HG03159 (cell line): ENCODE measurements around the gene GNLY.
"Not testable (repeated sequence)": the region's sequence is repeated elsewhere in the genome, so short reads cannot be mapped to it uniquely, and the experiment has no call there.

Source experiments
- ATAC-seq: cut with Tn5 transposase; IDR thresholded peaks from one replicate; pipeline ENCODE4 v1.9.1; 2021; ENCODE audit warnings: mild to moderate bottlenecking, moderate library complexity; ENCODE audit not compliant: unreplicated experiment

GNLY gene

DNA sequence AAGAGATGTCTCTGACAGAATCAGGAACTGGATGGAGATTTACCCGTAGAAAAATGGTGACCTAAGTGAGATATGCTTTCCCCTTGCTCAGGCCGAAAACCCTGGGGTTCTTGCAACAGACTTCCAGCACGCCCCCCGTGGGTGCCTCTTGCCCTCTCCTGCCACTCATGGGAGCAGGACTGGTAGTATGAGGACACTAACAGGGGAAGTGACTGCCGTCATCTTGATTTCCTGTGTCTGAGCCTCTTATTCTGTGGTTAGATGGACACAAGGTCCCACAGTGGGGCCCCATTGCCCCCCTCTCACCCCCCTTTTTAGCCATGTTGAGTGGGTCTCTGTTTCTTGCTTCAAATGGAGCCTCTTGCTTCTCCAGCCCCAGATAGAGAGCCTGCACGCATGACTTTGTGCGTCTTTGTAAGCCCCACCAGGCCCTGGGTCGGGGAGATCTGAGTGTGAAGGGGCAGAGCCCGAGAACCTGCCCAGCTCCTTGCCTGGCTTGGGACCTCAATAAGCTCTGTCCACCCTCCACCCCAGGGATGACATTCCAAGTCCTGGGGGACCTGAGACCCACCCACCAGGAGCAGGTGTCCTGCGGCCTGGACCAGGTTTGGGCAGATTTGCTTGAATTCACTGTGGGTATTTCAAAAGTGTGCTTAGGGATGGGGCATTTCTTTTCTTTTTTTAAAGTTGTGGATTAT, 12.6 kb downstream of the GNLY start:
- ATAC-seq, result no peak

DNA sequence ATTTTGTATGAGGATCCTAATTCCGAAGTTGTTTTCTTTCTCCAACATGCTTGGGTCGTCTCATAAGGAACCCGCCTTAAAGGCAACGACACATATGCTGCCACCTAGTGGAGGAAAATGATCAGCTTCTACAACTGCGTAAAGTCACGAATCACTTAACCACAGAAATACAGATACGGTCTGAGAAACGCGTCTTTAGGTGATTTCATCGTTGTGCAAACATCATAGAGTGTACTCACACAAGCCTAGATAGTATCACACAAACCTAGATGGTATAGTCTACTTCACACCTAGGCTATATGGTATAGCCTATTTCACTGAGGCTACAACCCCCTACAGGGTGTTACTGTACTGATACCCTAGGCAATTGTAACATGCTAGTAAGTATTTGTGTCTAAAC, 13.1 kb downstream of the GNLY start:
- peak; percentile 55 for ATAC-seq

DNA sequence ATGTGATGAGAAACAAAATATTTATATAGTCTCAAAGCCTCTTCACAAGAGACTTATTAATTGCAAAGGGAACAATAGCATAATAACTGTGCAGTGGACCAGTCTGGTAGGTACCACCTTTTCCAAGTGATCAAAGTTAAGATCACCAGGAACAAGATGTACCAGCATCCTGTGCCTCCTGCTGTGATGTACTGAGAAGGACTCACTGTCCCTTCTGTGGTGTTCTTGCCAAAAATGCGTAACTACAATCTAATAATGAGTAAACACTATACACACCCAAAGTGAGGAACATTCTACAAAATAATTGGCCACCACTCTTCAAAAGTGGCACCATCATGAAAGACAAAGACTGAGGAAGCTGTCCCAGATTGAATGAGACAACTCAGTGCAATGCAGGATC, 14.5 kb downstream of the GNLY start:
- ATAC-seq, result no peak

DNA sequence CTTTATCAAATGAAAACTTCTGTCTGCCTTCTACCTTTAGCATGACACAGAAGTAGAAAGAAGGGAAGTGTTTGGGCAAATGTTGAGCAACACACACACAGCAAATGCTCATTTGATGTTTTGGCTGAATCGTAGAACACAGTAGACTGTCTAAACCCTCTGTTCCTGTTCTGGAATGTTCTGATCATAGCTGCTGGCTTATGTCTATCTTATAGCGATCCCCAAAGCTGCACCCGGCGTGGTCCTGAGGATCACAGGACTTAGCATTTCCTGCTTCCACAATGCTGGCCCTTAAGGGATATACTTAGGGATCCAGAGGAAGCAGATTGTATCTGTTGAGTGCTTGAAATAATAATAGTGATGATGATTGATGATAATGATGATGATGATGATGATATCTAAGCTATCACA, 15.2 kb downstream of the GNLY start:
- ATAC-seq, result no peak

DNA sequence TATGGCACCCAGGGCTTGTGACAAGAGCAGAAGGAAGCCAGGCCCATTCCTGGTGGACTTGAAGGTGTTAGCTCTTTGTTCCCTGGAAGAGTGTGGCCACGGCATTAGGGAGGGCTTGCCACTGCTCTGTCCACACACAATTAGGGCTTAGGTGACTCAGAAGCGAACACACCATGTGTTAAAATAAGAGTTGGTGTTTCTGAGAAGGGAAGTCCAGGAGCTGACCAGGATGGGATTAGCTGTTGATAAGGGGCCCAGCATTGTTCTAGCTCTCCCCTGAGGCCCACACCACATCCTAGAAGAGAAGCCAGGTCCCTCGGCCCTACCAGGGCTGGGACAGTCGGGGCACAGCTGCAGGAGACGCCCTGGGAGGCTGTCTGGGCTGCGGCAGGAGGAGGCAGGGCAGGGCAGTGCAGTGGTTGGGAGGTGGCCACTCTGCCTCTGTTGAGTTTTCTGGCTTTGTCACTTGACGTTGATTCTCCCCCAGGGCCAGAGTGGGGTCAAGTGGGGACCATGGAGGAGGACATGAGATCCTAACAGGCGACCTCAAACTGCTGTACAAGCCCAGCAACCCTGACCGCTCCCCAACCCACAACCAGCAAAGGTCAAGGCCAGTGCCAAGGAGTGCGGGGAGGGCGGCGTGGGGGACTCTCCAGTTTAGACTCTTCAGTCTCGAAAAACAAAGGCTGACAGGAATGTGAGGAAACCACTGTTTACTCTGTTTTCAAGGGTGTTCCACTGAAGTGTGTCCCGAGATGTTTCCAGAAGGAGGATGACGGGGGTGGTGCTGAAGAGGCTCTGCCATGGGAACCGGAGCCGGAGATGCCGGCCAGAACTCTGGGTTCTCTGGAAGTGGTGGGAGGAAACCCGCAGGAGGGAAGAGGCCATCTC, 16.8 kb downstream of the GNLY start:
- no peak for ATAC-seq

DNA sequence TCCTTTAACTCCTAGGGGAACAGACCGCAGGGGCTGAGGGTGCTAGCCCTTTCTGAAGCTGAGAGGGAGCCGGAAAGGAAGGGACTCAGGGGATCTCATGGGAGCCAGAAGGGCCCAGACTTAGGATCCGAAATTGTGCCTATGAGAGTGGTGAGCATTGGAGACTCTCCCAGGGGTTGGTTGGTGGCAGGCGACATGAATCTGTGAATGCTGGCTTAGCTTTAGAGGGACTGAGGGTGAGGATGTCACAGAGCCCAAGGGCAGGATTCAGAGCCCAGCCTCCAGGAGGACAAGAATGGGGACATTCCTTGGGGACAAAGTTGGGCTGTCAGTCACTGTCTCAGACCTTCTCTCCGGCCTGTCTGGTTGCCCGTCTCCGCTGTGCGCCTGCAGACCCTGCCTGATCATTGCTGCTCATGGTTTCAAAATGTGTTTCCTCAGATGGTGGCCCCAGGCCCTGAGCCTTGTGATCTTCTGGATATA, 17.5 kb downstream of the GNLY start:
- ATAC-seq, result no peak

DNA sequence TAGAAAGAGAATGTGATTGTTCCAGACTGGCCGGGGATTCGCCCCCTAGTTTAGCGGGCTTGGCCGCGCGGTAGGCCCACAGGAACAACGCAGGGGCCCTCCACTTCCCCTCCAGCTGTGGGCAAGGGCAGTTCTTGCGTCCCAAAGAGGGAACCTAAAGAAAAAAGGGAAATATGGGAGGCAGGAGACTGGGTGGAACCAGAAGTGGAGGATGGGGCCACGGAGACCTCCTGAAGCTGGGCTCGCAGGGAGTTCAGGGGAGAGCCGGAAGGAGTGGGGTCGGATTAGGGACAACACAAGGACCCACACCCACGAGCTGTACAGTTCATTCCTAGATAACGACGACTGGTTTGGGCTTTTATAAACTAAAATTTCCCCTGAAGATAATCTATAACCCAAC, 18.2 kb downstream of the GNLY start:
- ATAC-seq, result no peak

DNA sequence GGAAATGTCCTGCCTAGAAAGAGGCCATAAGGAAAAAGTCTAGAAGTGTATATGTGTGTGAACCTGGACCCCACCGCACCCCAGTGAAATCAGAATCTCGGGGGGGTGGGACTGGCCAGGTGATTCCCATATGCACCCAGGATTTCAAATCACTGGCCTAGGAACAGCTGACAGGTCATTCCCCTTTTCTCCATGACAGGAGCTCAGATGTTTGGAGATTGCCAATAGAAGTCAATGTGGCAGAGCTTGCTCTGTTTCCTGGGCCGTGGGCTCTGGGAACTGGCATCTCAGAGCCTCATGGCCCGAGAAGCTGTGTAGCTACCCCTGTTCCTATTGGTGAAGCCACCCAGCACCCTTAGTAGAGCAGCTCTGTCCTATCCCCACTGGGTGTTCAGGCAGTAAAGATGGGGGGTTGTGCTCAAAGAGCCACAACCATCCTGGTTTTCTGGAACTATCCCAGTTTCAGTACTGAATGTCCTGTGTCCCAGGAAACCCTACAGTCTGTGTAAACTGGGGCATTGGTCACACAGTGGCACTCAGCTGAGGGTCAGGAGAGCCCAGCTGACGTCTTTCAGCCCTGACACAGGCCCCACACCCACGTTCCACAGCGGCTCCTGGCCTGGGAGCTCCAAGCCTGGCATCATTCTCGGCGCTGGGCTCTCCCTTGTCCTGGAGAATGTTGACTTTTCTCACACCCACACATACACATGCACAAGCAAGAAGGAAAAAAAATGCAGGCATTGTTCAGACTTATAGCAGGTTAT, 18.9 kb downstream of the GNLY start:
- ATAC-seq, result no peak

DNA sequence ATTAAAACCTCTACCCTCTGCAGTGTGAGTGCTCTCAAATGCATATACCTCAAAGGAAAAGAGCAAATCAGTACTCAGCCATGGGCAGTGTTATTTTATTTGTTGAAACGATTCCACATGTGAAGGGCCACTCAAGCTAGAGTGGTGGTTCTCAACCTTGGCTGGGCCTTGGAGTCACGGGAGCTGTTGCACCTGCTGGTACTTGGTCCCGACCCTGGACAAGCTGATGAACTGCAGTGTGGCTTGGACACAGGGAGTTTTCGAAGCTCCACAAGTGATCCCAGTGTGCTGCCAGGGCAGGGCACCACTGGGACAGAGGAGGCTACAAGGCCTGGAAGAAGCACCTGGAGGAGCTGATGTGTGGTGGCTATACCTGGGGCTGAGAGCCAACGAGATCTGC, 19.7 kb downstream of the GNLY start:
- ATAC-seq, result no peak

DNA sequence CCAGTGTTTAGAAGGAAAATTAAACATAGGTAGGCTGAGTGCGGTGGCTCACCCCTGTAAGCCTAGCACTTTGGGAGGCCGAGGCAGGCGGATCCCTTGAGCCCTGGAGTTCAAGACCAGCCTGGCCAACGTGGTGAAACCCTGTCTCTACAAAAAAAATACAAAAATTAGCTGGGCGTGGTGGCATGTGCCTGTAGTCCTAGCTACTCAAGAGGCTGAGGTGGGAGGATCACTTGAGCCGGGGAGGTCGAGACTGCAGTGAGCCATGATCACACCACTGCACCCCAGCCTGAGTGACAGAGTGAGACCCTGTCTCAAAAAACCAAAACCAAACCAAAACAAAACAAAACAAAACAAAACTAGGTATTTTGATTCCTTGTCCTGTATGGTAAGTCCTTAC, 20.3 kb downstream of the GNLY start:
- ATAC-seq, result not testable (repeated sequence)

DNA sequence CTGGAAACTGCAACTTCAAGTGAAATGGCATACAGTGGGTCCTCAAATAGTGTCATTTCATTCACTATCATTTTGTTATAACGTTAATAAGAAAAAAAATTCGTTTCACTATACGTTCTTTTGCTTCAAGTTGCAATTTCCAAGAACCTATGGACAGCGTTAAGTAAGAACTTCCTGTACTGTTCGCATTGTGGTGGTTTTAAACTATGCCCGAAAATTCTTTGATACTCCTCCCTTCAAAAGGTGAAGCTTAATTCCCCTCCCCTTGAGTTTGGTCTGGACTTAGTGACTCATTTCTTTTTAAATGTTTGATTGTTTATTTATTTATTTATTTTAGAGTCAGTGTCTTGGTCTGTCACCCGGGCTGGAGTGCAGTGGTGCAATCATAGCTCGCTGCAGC, 20.7 kb downstream of the GNLY start:
- no peak for ATAC-seq

DNA sequence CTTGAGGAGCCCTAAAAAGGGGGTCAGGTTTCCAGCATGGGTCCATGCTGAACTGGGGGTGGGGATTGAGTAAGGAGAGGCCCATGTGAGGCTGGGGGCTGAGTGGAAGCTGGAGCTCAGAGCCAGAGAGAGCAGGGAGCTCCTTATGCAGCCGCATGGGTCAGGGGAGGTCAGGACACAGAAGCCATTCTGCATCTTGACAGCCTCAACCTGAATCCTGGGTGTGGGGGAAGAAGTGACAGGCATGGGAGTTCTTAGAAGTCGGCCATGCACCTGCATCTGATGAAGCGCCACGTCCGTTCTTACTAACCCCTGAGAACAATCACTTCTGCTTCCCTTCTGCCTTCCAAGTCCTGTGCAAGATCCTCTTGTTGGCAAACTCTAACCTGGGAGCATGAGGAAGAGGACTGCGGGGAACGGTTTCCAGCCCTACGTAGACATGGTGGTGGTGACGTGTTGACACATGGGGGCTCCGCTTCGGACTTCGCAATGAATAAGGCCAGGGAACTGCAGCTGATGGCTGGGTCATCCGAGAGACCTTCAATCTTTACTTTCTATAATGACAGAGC, 22.3 kb downstream of the GNLY start:
- no peak for ATAC-seq

DNA sequence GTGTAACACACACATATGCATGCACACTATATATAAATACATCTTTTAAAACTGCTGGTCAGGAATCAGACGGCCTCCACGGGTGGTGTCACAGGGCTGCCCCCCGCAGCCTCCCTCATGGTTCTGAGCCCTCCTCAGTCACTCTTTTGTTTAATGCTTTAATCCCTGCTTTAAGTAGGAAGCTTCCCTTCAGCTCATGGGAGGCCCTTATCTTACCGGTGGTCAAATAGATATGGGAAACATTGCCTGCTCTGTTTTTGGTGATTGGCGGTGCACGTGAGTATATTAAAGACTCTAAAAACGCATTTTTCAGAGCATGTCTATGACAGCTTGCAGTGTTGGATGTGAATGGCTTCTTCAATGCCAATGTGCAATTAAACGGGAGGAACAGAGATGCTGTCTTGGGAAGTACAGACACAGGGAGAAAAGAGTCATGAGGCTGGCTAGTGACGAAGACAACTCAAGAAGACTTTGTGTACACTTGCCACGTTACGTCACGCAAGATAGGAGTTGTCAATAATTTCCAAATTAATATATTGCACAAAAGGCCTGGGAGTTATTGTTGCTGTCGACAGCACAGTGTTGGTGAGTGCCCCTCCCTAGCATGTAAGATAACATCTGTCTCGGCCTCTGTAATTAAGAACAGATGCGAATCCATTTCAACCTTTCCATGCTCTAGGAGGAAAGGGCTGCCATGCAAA, 23.3 kb downstream of the GNLY start:
- ATAC-seq, result no peak

DNA sequence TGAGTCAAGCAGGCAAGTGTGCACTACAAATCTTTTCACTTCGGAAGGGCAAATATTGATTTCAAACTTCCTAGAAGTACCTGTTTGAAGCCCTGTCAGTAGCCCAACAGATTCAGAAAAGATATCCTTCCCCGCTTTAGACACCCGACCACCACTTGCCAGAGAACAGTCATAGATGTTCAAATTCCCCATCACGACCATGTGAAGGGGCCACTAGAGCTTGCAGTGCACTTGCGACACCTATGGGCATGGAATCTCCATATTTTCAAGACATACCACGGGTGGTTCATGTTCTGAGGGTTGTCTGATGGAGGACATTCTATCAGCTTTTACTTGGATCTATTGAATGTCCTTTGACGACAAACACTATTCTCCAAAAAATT, 23.8 kb downstream of the GNLY start:
- ATAC-seq, result no peak

DNA sequence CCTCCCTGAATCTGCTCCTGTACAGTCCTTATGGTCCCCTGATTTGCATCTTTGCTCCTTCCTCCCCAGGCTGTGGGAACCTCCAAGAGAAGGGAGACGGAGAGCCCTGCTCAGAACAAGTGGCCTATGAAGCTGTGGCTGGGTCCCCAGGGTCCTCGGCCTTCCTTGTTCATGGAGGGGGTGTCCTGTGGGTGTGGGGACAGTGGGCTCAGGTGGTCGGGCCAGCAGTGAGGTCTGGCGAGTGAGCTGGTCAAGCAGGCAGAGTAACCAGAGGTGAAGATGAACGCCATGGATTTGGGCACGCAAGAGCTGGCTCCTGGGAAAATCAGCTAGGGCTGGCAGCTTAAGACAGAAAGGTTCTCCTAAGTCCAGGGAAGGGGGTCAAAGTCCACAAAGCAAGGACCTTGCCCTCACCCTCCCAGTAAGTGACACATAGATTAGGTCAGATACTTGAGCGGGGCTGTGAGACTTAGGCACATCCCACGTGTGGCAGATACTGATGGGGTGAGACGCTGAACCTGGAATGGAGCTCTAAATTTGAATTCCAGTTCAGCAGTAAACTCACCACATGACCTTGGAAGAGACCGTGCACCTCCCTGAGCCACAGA, 24.8 kb downstream of the GNLY start:
- ATAC-seq, result no peak

DNA sequence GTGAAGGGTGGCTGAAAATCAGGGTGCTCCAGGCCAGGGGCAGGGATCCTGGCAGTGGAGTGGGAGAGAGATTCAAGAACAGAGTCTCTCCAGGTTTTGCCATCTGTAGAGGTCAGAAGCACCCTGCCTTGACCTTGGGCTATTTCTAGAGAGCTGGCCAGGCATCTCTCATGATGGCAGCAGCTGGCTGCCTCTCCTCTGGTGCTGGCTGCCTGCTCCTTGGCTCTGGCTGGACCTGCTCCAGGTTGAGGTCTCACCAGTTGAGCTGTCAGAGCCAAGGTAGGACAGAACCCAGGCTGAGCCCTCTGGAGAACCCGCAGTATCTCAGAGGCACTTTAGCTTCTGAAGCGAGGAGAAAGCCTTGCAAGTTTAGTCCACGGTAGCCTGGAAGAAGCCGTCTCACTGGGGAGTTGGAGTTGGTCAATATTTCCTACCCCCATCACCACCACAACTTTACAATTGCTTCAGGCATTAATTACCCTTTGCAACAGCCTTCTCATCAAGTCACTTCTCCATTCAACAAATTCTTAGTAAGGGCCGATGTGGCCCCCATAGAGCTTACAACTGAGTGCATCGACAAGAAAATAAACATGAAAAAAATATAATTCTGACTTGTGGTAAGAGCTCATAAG, 25.6 kb downstream of the GNLY start:
- ATAC-seq, result no peak

DNA sequence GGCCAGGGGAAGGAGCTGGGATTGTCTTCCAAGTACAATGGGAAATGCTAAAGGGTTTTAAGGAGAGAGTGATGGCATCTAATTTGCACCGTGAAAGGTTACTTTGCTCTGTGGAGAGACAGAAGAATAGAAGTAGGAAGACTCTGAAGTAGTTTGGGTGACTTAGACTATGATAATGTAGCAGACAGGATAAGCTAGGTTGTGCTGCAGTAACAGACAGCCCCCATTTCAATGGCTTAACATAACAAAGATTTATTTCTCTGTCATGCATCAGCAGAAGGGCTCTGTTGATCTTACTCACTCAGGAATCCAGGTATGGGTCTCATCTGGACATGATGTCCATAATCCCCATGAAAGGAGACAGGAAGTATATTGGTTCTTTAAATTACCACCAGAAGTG, 26.4 kb downstream of the GNLY start:
- ATAC-seq, result no peak

DNA sequence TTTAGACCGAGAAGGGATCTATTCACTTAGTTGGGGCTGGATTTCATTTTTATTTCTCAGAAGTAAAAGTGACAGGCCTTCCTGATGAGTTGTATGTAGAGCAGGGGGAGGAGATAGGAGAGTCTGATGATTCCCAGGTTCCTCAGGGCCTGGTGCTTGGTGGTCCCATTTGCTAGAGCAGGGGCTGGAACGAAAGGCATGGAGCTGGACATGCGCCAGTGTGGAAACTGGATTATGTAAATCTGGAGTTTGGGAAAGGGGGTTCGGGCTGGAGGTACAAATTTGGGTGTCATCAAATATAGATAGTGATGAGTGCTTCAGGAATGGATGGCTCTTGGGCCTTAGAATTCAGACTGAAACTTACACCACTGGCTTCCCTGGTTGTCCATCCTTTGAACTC, 27.5 kb downstream of the GNLY start:
- ATAC-seq, result no peak

DNA sequence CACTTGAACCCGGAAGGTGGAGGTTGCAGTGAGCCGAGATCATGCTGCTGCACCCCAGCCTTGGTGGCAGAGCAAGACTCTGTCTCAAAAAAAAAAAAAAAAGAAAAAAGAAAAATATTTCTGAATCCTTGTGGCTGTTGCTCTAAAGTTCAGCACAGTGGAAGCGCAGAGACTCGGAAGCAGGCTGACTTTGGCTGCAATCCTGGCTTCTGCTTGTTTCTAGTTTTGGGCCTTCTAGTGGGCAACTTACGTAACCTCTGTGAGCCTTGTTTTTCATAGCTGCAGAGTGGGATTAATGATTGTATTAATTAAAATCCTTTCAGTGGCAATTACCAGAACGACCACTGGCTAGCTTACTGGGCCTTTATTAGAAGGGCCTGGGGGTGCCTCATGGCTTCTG, 28.4 kb downstream of the GNLY start:
- no peak for ATAC-seq
